GM12875 (cell line): ENCODE measurements around the gene UGT8.

Experiments used
- H3K4me3 ChIP-seq: one replicate; pipeline ENCODE4 v1.5.1; 2011; ENCODE audit warnings: low read depth, low read length, control low read depth
- TF ChIP-seq, protein P1 (sequence below): IDR thresholded peaks from 2 replicates; pipeline ENCODE4 v1.5.1; 2011; ENCODE audit warnings: low read depth, mild to moderate bottlenecking, control low read depth, inconsistent platforms, low read length, moderate library complexity, borderline replicate concordance; ENCODE audit not compliant: insufficient read depth

UGT8 gene

DNA sequence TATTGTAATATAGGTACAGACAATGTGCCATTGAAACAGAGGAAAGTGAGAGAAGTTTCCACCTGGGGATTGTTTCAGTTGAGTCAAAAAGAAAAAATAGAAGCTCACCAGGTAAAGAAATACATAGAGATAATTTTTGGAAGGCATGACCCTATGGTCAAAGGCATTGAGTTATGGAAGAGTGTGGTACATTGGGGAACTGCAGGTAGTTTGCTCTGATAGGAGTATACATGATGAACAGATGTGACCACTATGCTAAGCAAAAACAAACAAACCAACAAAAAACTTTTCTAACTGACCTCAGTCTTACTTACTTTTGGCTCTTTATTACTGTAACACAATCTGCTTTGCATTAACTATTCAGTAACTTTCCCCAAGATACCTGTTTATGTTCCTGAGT is 85.9 kb downstream of the UGT8 start:
- TF ChIP-seq, protein P1, sequence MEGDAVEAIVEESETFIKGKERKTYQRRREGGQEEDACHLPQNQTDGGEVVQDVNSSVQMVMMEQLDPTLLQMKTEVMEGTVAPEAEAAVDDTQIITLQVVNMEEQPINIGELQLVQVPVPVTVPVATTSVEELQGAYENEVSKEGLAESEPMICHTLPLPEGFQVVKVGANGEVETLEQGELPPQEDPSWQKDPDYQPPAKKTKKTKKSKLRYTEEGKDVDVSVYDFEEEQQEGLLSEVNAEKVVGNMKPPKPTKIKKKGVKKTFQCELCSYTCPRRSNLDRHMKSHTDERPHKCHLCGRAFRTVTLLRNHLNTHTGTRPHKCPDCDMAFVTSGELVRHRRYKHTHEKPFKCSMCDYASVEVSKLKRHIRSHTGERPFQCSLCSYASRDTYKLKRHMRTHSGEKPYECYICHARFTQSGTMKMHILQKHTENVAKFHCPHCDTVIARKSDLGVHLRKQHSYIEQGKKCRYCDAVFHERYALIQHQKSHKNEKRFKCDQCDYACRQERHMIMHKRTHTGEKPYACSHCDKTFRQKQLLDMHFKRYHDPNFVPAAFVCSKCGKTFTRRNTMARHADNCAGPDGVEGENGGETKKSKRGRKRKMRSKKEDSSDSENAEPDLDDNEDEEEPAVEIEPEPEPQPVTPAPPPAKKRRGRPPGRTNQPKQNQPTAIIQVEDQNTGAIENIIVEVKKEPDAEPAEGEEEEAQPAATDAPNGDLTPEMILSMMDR = no peak
- no peak overlapping the region for H3K4me3 ChIP-seq

DNA sequence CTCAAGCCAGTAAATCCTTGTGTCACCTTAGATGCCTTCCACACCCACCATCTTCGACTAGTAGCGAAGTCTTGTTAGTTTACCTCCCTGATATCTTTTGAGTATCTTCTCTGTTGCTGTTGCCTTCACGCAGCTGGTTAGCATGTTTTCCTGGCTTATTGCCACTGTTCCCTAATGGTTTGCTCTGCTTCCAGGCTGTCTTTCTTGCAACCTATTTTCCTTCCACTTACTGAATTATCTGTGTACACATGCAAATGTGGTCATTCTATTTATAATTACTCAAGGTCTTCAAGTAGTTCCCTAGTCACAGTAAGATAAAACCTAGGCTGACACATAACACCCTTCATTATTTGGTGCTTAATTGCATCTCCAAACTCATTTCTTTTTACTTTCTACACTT is 89.5 kb downstream of the UGT8 start:
- H3K4me3 ChIP-seq = no peak overlapping the region
- TF ChIP-seq, protein P1 = no peak

DNA sequence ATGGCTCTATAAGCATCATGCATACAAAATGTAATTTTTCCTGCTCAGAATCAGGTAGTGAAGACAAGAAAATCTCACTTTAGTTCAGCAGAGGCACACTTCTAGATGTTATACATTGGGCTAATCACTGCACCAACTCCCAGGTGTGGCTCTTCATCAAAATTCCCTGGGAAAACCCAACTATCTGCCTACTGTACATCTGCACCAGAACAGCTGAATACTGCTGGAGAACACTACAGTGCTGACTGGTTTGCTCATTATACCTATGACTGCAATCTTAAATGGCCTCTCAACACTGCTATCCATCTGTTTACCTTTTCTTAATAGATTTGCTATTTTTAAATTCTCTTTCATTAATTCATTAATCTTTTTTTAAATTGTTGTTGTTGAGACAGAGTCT is 92.0 kb downstream of the UGT8 start:
- TF ChIP-seq, protein P1 = no peak
- no peak overlapping the region for H3K4me3 ChIP-seq

DNA sequence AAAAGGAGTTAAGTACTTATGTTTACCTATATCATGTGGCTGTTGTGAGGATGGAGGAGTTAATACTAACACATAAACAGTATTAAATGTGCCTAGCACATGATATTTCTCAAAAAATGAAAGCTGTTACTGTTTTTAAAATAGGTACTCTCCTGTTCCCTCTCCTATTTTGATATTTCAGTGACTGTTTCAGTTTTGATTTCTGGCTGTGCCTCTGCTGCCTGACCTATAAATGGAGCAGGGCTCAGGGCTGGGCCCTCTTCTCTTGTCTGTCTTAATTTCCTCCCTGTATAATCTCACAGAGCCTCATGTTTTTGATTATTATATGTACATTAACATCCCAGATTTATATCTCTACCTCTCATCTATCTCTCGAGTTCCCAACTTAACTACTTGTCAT is 93.3 kb downstream of the UGT8 start:
- TF ChIP-seq, protein P1 = no peak

DNA sequence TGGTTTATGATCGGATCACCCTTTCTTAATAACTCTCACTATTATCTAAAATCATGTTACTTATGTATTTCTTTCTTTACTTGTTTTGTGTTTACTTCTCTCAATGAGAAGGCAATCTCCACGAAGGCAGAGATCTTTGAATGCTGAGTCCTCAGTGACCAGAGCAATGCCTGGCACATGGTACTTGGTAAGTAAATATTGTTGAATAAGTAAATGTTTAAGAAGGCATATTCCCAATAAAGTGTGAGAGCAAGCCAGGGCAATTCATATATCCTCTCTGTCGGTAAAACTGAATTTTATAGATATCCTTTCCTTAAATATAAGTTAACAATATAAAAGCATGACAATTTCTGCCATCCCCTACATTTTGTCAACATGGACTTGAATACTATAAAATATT is 94.4 kb downstream of the UGT8 start:
- TF ChIP-seq, protein P1 = no peak

More for the DNA sequence above, 93.3 kb downstream of the UGT8 start:
- no peak overlapping the region for H3K4me3 ChIP-seq

DNA sequence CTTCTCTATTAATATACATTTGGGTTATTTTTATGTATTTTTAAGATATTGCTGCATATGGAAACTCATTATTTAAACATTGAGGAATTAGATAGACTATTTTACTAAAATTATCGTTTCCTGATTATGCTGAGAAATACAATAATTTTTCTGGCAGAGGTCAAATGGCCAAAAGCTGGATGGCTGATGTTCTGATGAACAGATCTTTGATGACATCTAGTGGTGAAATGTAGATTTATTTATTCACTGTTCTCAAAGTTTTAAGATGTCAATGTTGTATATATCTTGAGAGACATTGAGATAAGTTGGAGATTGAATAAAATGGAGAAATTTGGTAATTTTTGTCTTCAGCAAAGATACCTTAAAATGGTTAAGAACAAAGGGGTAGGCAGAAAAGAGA is 96.2 kb downstream of the UGT8 start:
- TF ChIP-seq, protein P1 = no peak
- no peak overlapping the region for H3K4me3 ChIP-seq

More for the DNA sequence above, 94.4 kb downstream of the UGT8 start:
- no peak overlapping the region for H3K4me3 ChIP-seq

DNA sequence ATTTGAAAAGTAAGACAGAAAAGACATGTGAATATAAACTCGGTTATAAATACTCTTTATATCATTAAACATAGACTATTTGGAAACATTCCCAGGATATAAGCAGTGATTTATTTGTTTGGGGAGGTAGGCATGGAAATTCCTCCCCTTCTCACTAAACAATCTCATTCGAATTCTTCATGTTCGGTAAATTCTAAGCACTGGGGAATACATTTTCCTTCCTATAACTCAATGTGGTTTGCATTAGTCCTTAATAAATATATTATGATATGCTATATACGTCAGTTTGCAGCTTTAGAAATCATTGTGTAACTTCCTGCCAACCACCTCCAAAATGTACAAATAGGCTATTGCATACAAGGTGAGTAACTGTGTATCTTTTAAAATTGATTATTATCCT is 99.6 kb downstream of the UGT8 start:
- TF ChIP-seq, protein P1 = no peak
- H3K4me3 ChIP-seq = no peak overlapping the region
